ENCODE measurements around the gene ATP23. TPM values are rescaled to one million over a fixed set of nuclear protein-coding genes. Genes with fewer than 3 reads are reported as not detected.

The ATP23 gene
- total and polyA plus RNA-seq, 10 of the 15 experiments (the other 5 are each of a cell fraction or from before 2014, with no cell fraction given), result 1.6 to 28.1 (median 15.1) TPM

- peak; percentile 41; the same call in 1 of the 2 replicates for TF ChIP-seq NKRF (conservative IDR thresholded peaks at IDR 0.05)
- TF ChIP-seq MTA2 (IDR thresholded peaks at IDR 0.05; ENCODE audit: low read depth), result no peak
- TF ChIP-seq CREB1 (IDR thresholded peaks at IDR 0.05; ENCODE audit: low read depth), result no peak
- no peak for TF ChIP-seq BCL3 (IDR thresholded peaks at IDR 0.05; ENCODE audit: borderline replicate concordance, insufficient read depth, low read depth, low read length, poor library complexity, severe bottlenecking)
- TF ChIP-seq SMAD5 (IDR thresholded peaks at IDR 0.05; ENCODE audit: low read depth), result no peak
- TF ChIP-seq TCF12 (IDR thresholded peaks at IDR 0.05; ENCODE audit: low read depth, low read length), result peak; percentile 80; the same call in 1 of the 2 replicates
- TF ChIP-seq SMARCA5 (IDR thresholded peaks at IDR 0.05), result no peak
- peak; percentile 43; the same call in 1 of the 2 replicates for TF ChIP-seq TAF1 (IDR thresholded peaks at IDR 0.05; ENCODE audit: borderline replicate concordance, low read depth, low read length)
- TF ChIP-seq SIX5 (IDR thresholded peaks at IDR 0.05; ENCODE audit: low read depth, low read length, severe bottlenecking), result no peak
- no peak for TF ChIP-seq RBBP5 (conservative IDR thresholded peaks at IDR 0.05)
- no peak for TF ChIP-seq ZBTB40 (IDR thresholded peaks at IDR 0.05; ENCODE audit: borderline replicate concordance)
- no peak for TF ChIP-seq CEBPB (IDR thresholded peaks at IDR 0.05; ENCODE audit: borderline replicate concordance in 1 of 2, low read depth in 2 of 2, low read length in 2 of 2)
- no peak for TF ChIP-seq ZBTB33 (IDR thresholded peaks at IDR 0.05)
- TF ChIP-seq POLR2A (IDR thresholded peaks at IDR 0.05; ENCODE audit: low read depth, low read length), result peak; percentile 96
- no peak for TF ChIP-seq EP300 (IDR thresholded peaks at IDR 0.05; ENCODE audit: borderline replicate concordance in 1 of 2, control insufficient read depth in 1 of 2, low read depth in 2 of 2, low read length in 2 of 2)
- TF ChIP-seq ZNF207 (IDR thresholded peaks at IDR 0.05; ENCODE audit: borderline replicate concordance), result no peak
- no peak for TF ChIP-seq ATF3 (IDR thresholded peaks at IDR 0.05; ENCODE audit: borderline replicate concordance, extremely low read depth, low read depth, low read length)
- no peak for TF ChIP-seq SREBF1 (IDR thresholded peaks at IDR 0.05; ENCODE audit: low read length)
- no peak for TF ChIP-seq FOXM1 (IDR thresholded peaks at IDR 0.05; ENCODE audit: low read depth, low read length)
- peak; percentile 97 for TF ChIP-seq POLR2AphosphoS5 (IDR thresholded peaks at IDR 0.05; ENCODE audit: low read length)
- TF ChIP-seq BCL11A (IDR thresholded peaks at IDR 0.05; ENCODE audit: low read depth, low read length), result no peak
These were observed at the start of gene ATP23 (continued) for GRCh38 chr12:57941165-57941894.
